ENCODE measurements around the gene GIT2.
"Not testable (repeated sequence)": the region's sequence is repeated elsewhere in the genome, so short reads cannot be mapped to it uniquely, and the experiment has no call there.

GIT2 gene

DNA sequence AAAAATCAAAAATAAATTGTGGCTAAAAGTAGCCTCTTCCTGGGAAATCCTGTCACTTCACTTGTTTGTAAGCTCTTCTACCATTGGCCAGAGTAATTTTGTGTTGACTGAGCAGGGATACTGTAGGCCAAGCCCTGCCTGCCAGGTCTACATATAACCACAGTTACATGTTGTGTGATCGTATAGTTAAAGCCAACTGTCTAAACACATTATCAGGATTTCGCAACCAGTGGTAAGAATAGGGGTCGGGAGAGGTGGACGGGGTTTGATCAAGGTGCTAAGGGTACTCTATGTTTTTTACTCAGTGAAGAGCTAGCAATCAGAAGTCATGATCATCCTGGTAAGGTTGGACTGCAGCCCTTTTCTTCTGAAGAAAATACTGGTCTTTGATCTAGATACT is 16.5 kb upstream of the GIT2 start:
- FAIRE-seq = no peak

GRCh38 chr12:110012137-110012536 is 16.0 kb upstream of the GIT2 start:
- FAIRE-seq (no peak), DNase-seq (ENCODE audit: insufficient read length, low spot score) (no peak)

More for the DNA sequence above, 16.5 kb upstream of the GIT2 start:
- DNase-seq (ENCODE audit: insufficient read length, low spot score) = no peak
- TF ChIP-seq, protein P1, sequence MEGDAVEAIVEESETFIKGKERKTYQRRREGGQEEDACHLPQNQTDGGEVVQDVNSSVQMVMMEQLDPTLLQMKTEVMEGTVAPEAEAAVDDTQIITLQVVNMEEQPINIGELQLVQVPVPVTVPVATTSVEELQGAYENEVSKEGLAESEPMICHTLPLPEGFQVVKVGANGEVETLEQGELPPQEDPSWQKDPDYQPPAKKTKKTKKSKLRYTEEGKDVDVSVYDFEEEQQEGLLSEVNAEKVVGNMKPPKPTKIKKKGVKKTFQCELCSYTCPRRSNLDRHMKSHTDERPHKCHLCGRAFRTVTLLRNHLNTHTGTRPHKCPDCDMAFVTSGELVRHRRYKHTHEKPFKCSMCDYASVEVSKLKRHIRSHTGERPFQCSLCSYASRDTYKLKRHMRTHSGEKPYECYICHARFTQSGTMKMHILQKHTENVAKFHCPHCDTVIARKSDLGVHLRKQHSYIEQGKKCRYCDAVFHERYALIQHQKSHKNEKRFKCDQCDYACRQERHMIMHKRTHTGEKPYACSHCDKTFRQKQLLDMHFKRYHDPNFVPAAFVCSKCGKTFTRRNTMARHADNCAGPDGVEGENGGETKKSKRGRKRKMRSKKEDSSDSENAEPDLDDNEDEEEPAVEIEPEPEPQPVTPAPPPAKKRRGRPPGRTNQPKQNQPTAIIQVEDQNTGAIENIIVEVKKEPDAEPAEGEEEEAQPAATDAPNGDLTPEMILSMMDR (IDR thresholded peaks at IDR 0.05; ENCODE audit: insufficient read depth, missing control alignments) = no peak

GRCh38 chr12:110010853-110011723 is 14.9 kb upstream of the GIT2 start:
- TF ChIP-seq, protein P1 (IDR thresholded peaks at IDR 0.05; ENCODE audit: insufficient read depth, missing control alignments) = no peak
- no peak for DNase-seq (ENCODE audit: insufficient read length, low spot score)
- FAIRE-seq = no peak

More at GRCh38 chr12:110012137-110012536, 16.0 kb upstream of the GIT2 start:
- TF ChIP-seq, protein P1 (IDR thresholded peaks at IDR 0.05; ENCODE audit: insufficient read depth, missing control alignments) = no peak

DNA sequence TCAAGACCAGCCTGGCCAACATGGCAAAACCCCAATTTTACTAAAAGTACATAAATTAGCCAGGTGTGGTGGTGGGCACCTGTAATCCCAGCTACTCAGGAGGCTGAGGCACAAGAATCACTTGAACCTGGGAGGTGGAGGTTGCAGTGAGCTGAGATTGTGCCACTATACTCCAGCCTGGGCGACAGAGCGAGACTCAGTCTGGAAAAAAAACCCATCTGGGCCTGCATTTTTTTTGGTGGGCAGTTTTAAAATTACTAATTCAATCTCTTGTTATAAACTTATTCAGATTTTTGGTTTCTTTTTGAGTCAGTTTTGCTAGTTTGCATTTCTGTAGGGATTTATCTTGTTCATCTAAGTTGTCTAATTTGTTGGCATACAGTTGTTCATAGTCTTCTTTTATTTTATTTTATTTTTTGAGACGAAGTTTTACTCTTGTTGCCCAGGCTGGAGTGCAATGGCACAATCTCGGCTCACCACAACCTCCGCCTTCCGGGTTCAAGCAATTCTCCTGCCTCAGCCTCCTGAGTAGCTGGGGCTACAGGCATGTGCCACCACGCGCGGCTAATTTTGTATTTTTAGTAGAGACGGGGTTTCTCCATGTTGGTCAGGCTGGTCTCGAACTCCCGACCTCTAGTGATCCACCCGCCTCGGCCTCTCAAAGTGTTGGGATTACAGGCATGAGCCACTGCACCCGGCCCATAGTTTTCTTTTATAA is 12.7 kb upstream of the GIT2 start:
- FAIRE-seq; DNase-seq (ENCODE audit: insufficient read length, low spot score): not testable (repeated sequence)

- DNase-seq (ENCODE audit: insufficient read length, low spot score) (no peak), FAIRE-seq (no peak)
- TF ChIP-seq, protein P1 (IDR thresholded peaks at IDR 0.05; ENCODE audit: insufficient read depth, missing control alignments) = no peak
Measured at GRCh38 chr12:110007881-110008280, 11.7 kb upstream of the GIT2 start.

GRCh38 chr12:110006115-110006514 is 9.9 kb upstream of the GIT2 start:
- TF ChIP-seq, protein P1 (IDR thresholded peaks at IDR 0.05; ENCODE audit: insufficient read depth, missing control alignments) = no peak
- no peak for FAIRE-seq
- no peak for DNase-seq (ENCODE audit: insufficient read length, low spot score)

GRCh38 chr12:110005319-110005973 is 9.3 kb upstream of the GIT2 start:
- no peak for FAIRE-seq
- no peak for DNase-seq (ENCODE audit: insufficient read length, low spot score)
- TF ChIP-seq, protein P1 (IDR thresholded peaks at IDR 0.05; ENCODE audit: insufficient read depth, missing control alignments) = no peak

Measured in D721Med (cell line).